H9 (cell line): ENCODE measurements around the gene RBM19. TPM values are rescaled to one million over a fixed set of nuclear protein-coding genes. Genes with fewer than 3 reads are reported as not detected.

Source experiments
- DNase-seq: peaks from one replicate; pipeline ENCODE4 v3.0.0-alpha.2; 2017
- H2AFZ ChIP-seq: one replicate; pipeline ENCODE4 v1.6.1; 2013; ENCODE audit warnings: mild to moderate bottlenecking, low read length, control low read depth, moderate library complexity
- H2AK5ac ChIP-seq: 2 replicates; pipeline ENCODE4 v1.6.1; 2013; ENCODE audit warnings: low read length, control low read depth, mixed read lengths; ENCODE audit not compliant: insufficient read length
- H2BK120ac ChIP-seq: one replicate; pipeline ENCODE4 v1.6.1; 2013; ENCODE audit warnings: low read depth, mild to moderate bottlenecking, low read length, control low read depth, inconsistent platforms; ENCODE audit not compliant: poor library complexity, severe bottlenecking
- H2BK12ac ChIP-seq: 2 replicates; pipeline ENCODE4 v1.6.1; 2013; ENCODE audit warnings: low read length, control low read depth, mixed read lengths, low read depth; ENCODE audit not compliant: insufficient read length
- H2BK15ac ChIP-seq: 2 replicates; pipeline ENCODE4 v1.6.1; 2013; ENCODE audit warnings: low read depth, low read length, control low read depth
- H2BK20ac ChIP-seq: one replicate; pipeline ENCODE4 v1.6.1; 2013; ENCODE audit warnings: low read depth, mild to moderate bottlenecking, low read length, control low read depth, inconsistent platforms; ENCODE audit not compliant: poor library complexity, severe bottlenecking
- H2BK5ac ChIP-seq: 2 replicates; pipeline ENCODE4 v1.6.1; 2013; ENCODE audit warnings: low read length, control low read depth, mixed read lengths; ENCODE audit not compliant: insufficient read length
- H3K14ac ChIP-seq: 2 replicates; pipeline ENCODE4 v1.6.1; 2013; ENCODE audit warnings: low read length, control low read depth; ENCODE audit not compliant: insufficient read depth
- H3K18ac ChIP-seq: 2 replicates; pipeline ENCODE4 v1.6.1; 2013; ENCODE audit warnings: low read depth, mild to moderate bottlenecking, mixed read lengths, low read length, control low read depth; ENCODE audit not compliant: insufficient read length
- H3K23ac ChIP-seq: 2 replicates; pipeline ENCODE4 v1.6.1; 2013; ENCODE audit warnings: low read length, control low read depth, mixed read lengths, low read depth; ENCODE audit not compliant: insufficient read length
- H3K23me2 ChIP-seq: 2 replicates; pipeline ENCODE4 v1.6.1; 2013; ENCODE audit warnings: low read depth, mild to moderate bottlenecking, mixed read lengths, low read length, control low read depth; ENCODE audit not compliant: insufficient read length, poor library complexity, severe bottlenecking
- H3K27ac ChIP-seq: 2 replicates; pipeline ENCODE4 v1.5.1; 2013; ENCODE audit warnings: low read length, control low read depth, mixed read lengths, low read depth; ENCODE audit not compliant: insufficient read length
- H3K27me3 ChIP-seq: 2 replicates; pipeline ENCODE4 v1.6.1; 2013; ENCODE audit warnings: low read length, control low read depth, inconsistent platforms; ENCODE audit not compliant: insufficient read depth
- H3K4ac ChIP-seq: 2 replicates; pipeline ENCODE4 v1.6.1; 2013; ENCODE audit warnings: low read depth, mild to moderate bottlenecking, control low read depth, inconsistent platforms, low read length, moderate library complexity
- H3K4me1 ChIP-seq: 2 replicates; pipeline ENCODE4 v1.6.1; 2013; ENCODE audit warnings: low read length, control low read depth, inconsistent platforms; ENCODE audit not compliant: insufficient read depth
- H3K4me2 ChIP-seq: 2 replicates; pipeline ENCODE4 v1.6.1; 2013; ENCODE audit warnings: low read length, control low read depth, mixed read lengths; ENCODE audit not compliant: insufficient read length, insufficient read depth
- H3K56ac ChIP-seq: 2 replicates; pipeline ENCODE4 v1.6.1; 2013; ENCODE audit warnings: low read depth, mild to moderate bottlenecking, mixed read lengths, low read length, control low read depth; ENCODE audit not compliant: insufficient read length
- H3K79me1 ChIP-seq: 2 replicates; pipeline ENCODE4 v1.6.1; 2013; ENCODE audit warnings: low read depth, mild to moderate bottlenecking, moderate library complexity, low read length, control low read depth, inconsistent platforms; ENCODE audit not compliant: insufficient read depth, poor library complexity, severe bottlenecking
- H3K79me2 ChIP-seq: 2 replicates; pipeline ENCODE4 v1.6.1; 2013; ENCODE audit warnings: low read length, control low read depth, inconsistent platforms; ENCODE audit not compliant: insufficient read depth
- H3K9ac ChIP-seq: 2 replicates; pipeline ENCODE4 v1.6.1; 2013; ENCODE audit warnings: low read length, control low read depth, mixed read lengths; ENCODE audit not compliant: insufficient read length; ENCODE audit errors: extremely low read depth
- H3K9me3 ChIP-seq: one replicate; pipeline ENCODE4 v1.6.1; 2013; ENCODE audit warnings: low read depth, low read length, inconsistent platforms; ENCODE audit not compliant: control insufficient read depth
- H3T11ph ChIP-seq: one replicate; pipeline ENCODE4 v1.6.1; 2013; ENCODE audit warnings: mild to moderate bottlenecking, low read length, control low read depth, inconsistent platforms
- H4K20me1 ChIP-seq: one replicate; pipeline ENCODE4 v1.6.1; 2013; ENCODE audit not compliant: control insufficient read depth, insufficient read length, insufficient read depth
- H4K5ac ChIP-seq: 2 replicates; pipeline ENCODE4 v1.6.1; 2013; ENCODE audit warnings: low read depth, mild to moderate bottlenecking, mixed read lengths, low read length, control low read depth; ENCODE audit not compliant: insufficient read length
- H4K8ac ChIP-seq: replicated peaks from 2 replicates; pipeline ENCODE4 v1.6.1; 2013; ENCODE audit warnings: low read length, control low read depth, mixed read lengths, low read depth; ENCODE audit not compliant: insufficient read length
- H4K91ac ChIP-seq: 2 replicates; pipeline ENCODE4 v1.6.1; 2013; ENCODE audit warnings: low read depth, mild to moderate bottlenecking, moderate library complexity, mixed read lengths, low read length, control low read depth; ENCODE audit not compliant: insufficient read length
- H3K27ac Mint-ChIP-seq, 3 experiments: 2 replicates in 2 of 3; 3 replicates in 1 of 3; pipeline ENCODE4 v1.8.0; 2020 to 2021; ENCODE audit warnings: mixed read lengths in 3 of 3, mild to moderate bottlenecking in 1 of 3, moderate library complexity in 1 of 3
- H3K27me3 Mint-ChIP-seq: 2 replicates; pipeline ENCODE4 v1.8.0; 2021; ENCODE audit warnings: low read depth, mild to moderate bottlenecking, moderate library complexity, mixed read lengths
- H3K36me3 Mint-ChIP-seq, 3 experiments: 2 replicates in 2 of 3; 3 replicates in 1 of 3; pipeline ENCODE4 v1.8.0; 2020 to 2021; ENCODE audit warnings: low read depth in 3 of 3, mixed read lengths in 3 of 3; ENCODE audit not compliant: insufficient read depth in 1 of 3
- H3K4me1 Mint-ChIP-seq, 2 experiments: 2 replicates each; pipeline ENCODE4 v1.8.0; 2020; ENCODE audit warnings: mixed read lengths in 2 of 2
- H3K4me3 Mint-ChIP-seq, 2 experiments: 2 replicates in 1 of 2; 3 replicates in 1 of 2; pipeline ENCODE4 v1.8.0; 2020 to 2021; ENCODE audit warnings: mild to moderate bottlenecking in 2 of 2, mixed read lengths in 2 of 2, moderate library complexity in 1 of 2
- H3K9me3 Mint-ChIP-seq, 2 experiments: 2 replicates in 1 of 2; 3 replicates in 1 of 2; pipeline ENCODE4 v1.8.0; 2020; ENCODE audit warnings: mild to moderate bottlenecking in 2 of 2, mixed read lengths in 2 of 2, moderate library complexity in 1 of 2
- WGBS: extraction: QIAGEN DNeasy Blood & Tissue Kit; methylation state at CpG from one replicate; pipeline ENCODE4 v1.1.7; 2013; ENCODE audit warnings: missing lambda C conversion rate, low lambda C conversion rate, mixed read lengths; ENCODE audit not compliant: insufficient read length; ENCODE audit errors: extremely low coverage; 5-methylcytosine and 5-hydroxymethylcytosine counted together
- total RNA-seq: library from RNA; stranded (reverse); gene quantifications from 2 replicates; pipeline ENCODE4 v1.2.1, GENCODE V29; 2021
- TF ChIP-seq, protein P1 (sequence below): fragments of 200-600 bp; sonication (generic); conservative IDR thresholded peaks from 3 replicates; pipeline ENCODE4 v1.8.0; 2021; ENCODE audit warnings: antibody characterized with exemption, mild to moderate bottlenecking

Gene RBM19
- total RNA-seq, 1 experiment from 2014 or later: 32.2 TPM

DNA sequence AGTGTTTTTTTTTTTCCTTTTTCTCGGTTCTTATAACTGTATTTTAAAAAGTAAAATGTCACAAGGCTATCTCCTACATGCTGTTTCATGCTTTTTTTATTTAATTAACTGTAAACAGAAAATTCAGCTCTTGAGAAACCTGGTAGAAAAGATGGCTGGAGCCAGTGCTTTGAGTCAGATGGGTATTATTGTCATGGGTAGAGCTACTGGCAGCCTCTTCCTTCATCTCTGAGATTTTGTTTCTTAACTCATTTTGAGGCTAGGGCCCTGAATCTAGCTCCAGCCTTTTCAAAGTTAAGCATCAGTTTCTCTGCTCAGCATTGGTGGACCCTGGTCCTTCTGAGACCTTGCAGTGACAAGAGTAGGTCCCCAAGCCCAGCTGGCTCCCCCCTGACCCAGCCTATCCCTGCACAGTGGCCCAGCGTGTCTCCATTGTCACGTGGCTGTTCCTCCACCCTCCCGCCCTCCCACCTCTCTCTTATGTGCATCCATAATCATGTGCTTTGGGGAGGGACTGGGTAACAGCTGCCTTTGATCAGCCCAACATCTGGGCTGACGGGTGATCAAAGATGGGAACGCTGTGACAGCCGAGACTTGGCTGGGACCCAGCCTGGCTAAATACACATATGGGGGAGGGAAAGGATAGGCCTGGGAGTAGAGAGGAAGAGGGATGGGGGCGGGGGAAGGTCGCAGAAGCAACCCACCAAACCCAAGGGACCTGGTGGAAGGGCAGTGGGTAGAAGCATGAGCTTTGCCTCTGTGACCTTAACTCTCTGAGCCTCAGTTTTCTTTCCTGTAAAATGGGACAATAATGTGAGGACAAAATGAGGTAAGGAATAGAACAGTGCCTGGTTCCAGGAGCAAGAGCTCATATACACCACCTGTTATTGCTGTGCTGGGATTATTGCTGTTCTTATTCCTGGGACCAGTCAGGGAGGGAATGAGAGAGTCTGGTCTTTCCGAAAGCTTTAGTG, 24.4 kb upstream of the RBM19 start:
- Histone ChIP-seq H3K27me3 (no peaks in the 10 kb centered on the region), H4K5ac (no peak overlapping the region), H3K9ac (no peak overlapping the region), H2BK20ac (no peak overlapping the region), H3K4me1 (no peaks in the 10 kb centered on the region), H3K27ac (no peak overlapping the region), H3T11ph (no peak overlapping the region), H2BK120ac (no peak overlapping the region), H2BK12ac (no peak overlapping the region), H3K56ac (no peak overlapping the region), H3K18ac (no peak overlapping the region), H2BK15ac (no peak overlapping the region), H3K23ac (no peak overlapping the region), H4K8ac (no peak overlapping the region), H3K79me1 (no peaks in the 10 kb centered on the region), H4K91ac (no peak overlapping the region), H2AFZ (no peak overlapping the region), H3K14ac (no peak overlapping the region), H3K9me3 (no peaks in the 10 kb centered on the region), H3K4ac (no peak overlapping the region), H3K4me2 (no peak overlapping the region), H2AK5ac (no peak overlapping the region), H3K79me2 (no peaks in the 10 kb centered on the region), H2BK5ac (no peak overlapping the region), H4K20me1 (no peaks in the 10 kb centered on the region), H3K23me2 (no peaks in the 10 kb centered on the region)
- WGBS: no CpG with 5 or more reads among the region's 10 CpGs
- Mint-ChIP-seq H3K36me3 (no peaks in the 10 kb centered on the region), H3K9me3 (no peaks in the 10 kb centered on the region), H3K4me1 (peaks cover 3% of the 10 kb centered on the region in 2 experiments; a peak in 3 of 4 replicates), H3K27me3 (peaks cover 66% of the 10 kb centered on the region), H3K27ac (no peak overlapping the region), H3K4me3 (no peak overlapping the region; a peak in 1 of 5 replicates)
- TF ChIP-seq, protein P1, sequence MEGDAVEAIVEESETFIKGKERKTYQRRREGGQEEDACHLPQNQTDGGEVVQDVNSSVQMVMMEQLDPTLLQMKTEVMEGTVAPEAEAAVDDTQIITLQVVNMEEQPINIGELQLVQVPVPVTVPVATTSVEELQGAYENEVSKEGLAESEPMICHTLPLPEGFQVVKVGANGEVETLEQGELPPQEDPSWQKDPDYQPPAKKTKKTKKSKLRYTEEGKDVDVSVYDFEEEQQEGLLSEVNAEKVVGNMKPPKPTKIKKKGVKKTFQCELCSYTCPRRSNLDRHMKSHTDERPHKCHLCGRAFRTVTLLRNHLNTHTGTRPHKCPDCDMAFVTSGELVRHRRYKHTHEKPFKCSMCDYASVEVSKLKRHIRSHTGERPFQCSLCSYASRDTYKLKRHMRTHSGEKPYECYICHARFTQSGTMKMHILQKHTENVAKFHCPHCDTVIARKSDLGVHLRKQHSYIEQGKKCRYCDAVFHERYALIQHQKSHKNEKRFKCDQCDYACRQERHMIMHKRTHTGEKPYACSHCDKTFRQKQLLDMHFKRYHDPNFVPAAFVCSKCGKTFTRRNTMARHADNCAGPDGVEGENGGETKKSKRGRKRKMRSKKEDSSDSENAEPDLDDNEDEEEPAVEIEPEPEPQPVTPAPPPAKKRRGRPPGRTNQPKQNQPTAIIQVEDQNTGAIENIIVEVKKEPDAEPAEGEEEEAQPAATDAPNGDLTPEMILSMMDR: no peak
- peak; percentile 56 for DNase-seq
